Liver (tissue), 3 donors: ENCODE results near the gene XRCC5.

Source experiments
- ATF3 ChIP-seq: IDR thresholded peaks from 2 replicates; pipeline ENCODE4 v1.6.1; 2016; ENCODE audit warnings: antibody characterized with exemption
- CTCF ChIP-seq: fragments of 150-350 bp; IDR thresholded peaks from 2 replicates; pipeline ENCODE4 v1.5.1; 2017; ENCODE audit warnings: improper control_type of control experiment, low read depth, low read length; ENCODE audit not compliant: missing input control
- EGR1 ChIP-seq, 2 donors: IDR thresholded peaks; 2 replicates each; pipeline ENCODE4 v1.6.1; 2016 to 2018; ENCODE audit warnings: antibody characterized with exemption in 2 of 2, low read depth in 2 of 2
- GABPA ChIP-seq, 2 donors: IDR thresholded peaks in 1 of 2; conservative IDR thresholded peaks in 1 of 2; 2 replicates each; pipeline ENCODE4 v1.6.1; 2016; ENCODE audit warnings: antibody characterized with exemption in 2 of 2, mild to moderate bottlenecking in 1 of 2, moderate library complexity in 1 of 2
- HNF4A ChIP-seq, 2 donors: conservative IDR thresholded peaks; 2 replicates each; pipeline ENCODE4 v1.6.1; 2016; ENCODE audit warnings: antibody characterized with exemption in 2 of 2, mild to moderate bottlenecking in 2 of 2
- JUND ChIP-seq, 2 donors: IDR thresholded peaks; 2 replicates each; pipeline ENCODE4 v1.6.1; 2016; ENCODE audit warnings: antibody characterized with exemption in 2 of 2
- MAX ChIP-seq: IDR thresholded peaks from 2 replicates; pipeline ENCODE4 v1.6.1; 2016; ENCODE audit warnings: antibody characterized with exemption
- RAD21 ChIP-seq, 2 donors: IDR thresholded peaks; 2 replicates each; pipeline ENCODE4 v1.6.1; 2016; ENCODE audit warnings: antibody characterized with exemption in 2 of 2, mild to moderate bottlenecking in 2 of 2
- REST ChIP-seq: IDR thresholded peaks from 2 replicates; pipeline ENCODE4 v1.6.1; 2016; ENCODE audit warnings: antibody characterized with exemption, mild to moderate bottlenecking
- RXRA ChIP-seq, 2 donors: IDR thresholded peaks; 2 replicates each; pipeline ENCODE4 v1.6.1; 2017 to 2018; ENCODE audit warnings: antibody characterized with exemption in 2 of 2, mild to moderate bottlenecking in 1 of 2
- TAF1 ChIP-seq: conservative IDR thresholded peaks from 2 replicates; pipeline ENCODE4 v1.6.1; 2016; ENCODE audit warnings: antibody characterized with exemption, mild to moderate bottlenecking
- ZBTB33 ChIP-seq: IDR thresholded peaks from 2 replicates; pipeline ENCODE4 v1.6.1; 2016; ENCODE audit warnings: antibody characterized with exemption
- donor health status: healthy.
- donor health status: healthy.

GRCh38 chr2:216082805-216083204, 26.3 kb upstream of the XRCC5 start:
- TF ChIP-seq RAD21 (IDR thresholded peaks at IDR 0.05) (no peak), MAX (no peak), CTCF (no peak), REST (no peak), GABPA (IDR thresholded peaks at IDR 0.05 in 1 of 2, conservative IDR thresholded peaks at IDR 0.05 in 1 of 2) (no peak), HNF4A (conservative IDR thresholded peaks at IDR 0.05) (no peak), ATF3 (no peak), EGR1 (IDR thresholded peaks at IDR 0.05; ENCODE audit: low read depth in 2 of 2) (no peak), ZBTB33 (no peak), RXRA (IDR thresholded peaks at IDR 0.05) (no peak), TAF1 (no peak), JUND (IDR thresholded peaks at IDR 0.05) (no peak)
